ENCODE measurements around the gene EP400.

- TF ChIP-seq TBP (optimal IDR thresholded peaks at IDR 0.05; ENCODE audit: low read depth, low read length) (no peak), CTCF (IDR thresholded peaks at IDR 0.05 in 2 of 3, conservative IDR thresholded peaks at IDR 0.05 in 1 of 3; ENCODE audit: insufficient read depth in 2 of 3, low read depth in 1 of 3, low read length in 3 of 3) (no peak), MED1 (CRISPR knock-in tag; IDR thresholded peaks at IDR 0.05; ENCODE audit: borderline replicate concordance) (no peak), HSF4 (CRISPR knock-in tag; IDR thresholded peaks at IDR 0.05; ENCODE audit: borderline replicate concordance) (no peak), GABPA (tag; conservative IDR thresholded peaks at IDR 0.05; ENCODE audit: low read depth) (no peak), PTTG1 (tag; IDR thresholded peaks at IDR 0.05; ENCODE audit: low read depth) (no peak), COPS2 (conservative IDR thresholded peaks at IDR 0.05) (no peak), ZHX1 (conservative IDR thresholded peaks at IDR 0.05; ENCODE audit: low read length) (no peak), NFATC3 (IDR thresholded peaks at IDR 0.05) (no peak)
Measured at GRCh38 chr12:132083614-132083940, 133.8 kb downstream of the EP400 start.
